HCT116 (cell line): Measurements from ENCODE around the gene MAST4. TPM values are rescaled to one million over a fixed set of nuclear protein-coding genes. Genes with fewer than 3 reads are reported as not detected.

Experiments
- ATAC-seq: fragments of 200-7000 bp; cut with Tn5 transposase; 2 replicates; pipeline ENCODE4 v1.9.1; 2020; ENCODE audit warnings: mild to moderate bottlenecking, moderate library complexity
- BruUV-seq: library from RNA; stranded (reverse); fragments of 400-500 nt; replicated peaks from 2 replicates; lab custom pipeline; 2021; lab: Mats Ljungman, UMichigan
- CTCF ChIA-PET: fragments of 300-600 bp; sonication (Branson Sonifier 250); formaldehyde crosslinking; loops from one replicate; lab custom pipeline; 2021; ENCODE audit warnings: antibody characterized with exemption; lab: Charles Lee
- POLR2A ChIA-PET: fragments of 300-600, 350-600 bp; sonication (Branson Sonifier 250); formaldehyde crosslinking; loops from one replicate; lab custom pipeline; 2021; ENCODE audit warnings: antibody characterized with exemption; lab: Charles Lee
- RAD21 ChIA-PET, 2 experiments: fragments of 300-600 bp; sonication (Branson Sonifier 250); formaldehyde crosslinking; loops; one replicate each; lab custom pipeline; 2023; ENCODE audit warnings: low total read pairs in 2 of 2; ENCODE audit not compliant: uncharacterized antibody in 2 of 2, unreplicated experiment in 2 of 2, low non-redundant PET in 1 of 2; lab: Charles Lee
- DNase-seq: peaks from one replicate; pipeline ENCODE4 v3.0.0-alpha.2; 2010; ENCODE audit warnings: low read depth, low spot score
- H2AFZ ChIP-seq: fragments of 200-600 bp; shearing (Covaris generic), sonication (generic); 2 replicates; pipeline ENCODE4 v1.6.1; 2017; ENCODE audit warnings: low read depth, mixed run types, mixed read lengths, antibody characterized with exemption, low read length; ENCODE audit not compliant: poor library complexity, severe bottlenecking
- H3K27ac ChIP-seq: 2 replicates; pipeline ENCODE4 v1.5.1; 2012; ENCODE audit warnings: low read depth, low read length
- H3K27me3 ChIP-seq: fragments of 200-600 bp; sonication (generic); 2 replicates; pipeline ENCODE4 v1.6.1; 2016; ENCODE audit warnings: mixed run types, low read length, mixed read lengths; ENCODE audit not compliant: insufficient read depth
- H3K36me3 ChIP-seq, 2 experiments: fragments of 200-500 bp in 1 of 2; fragments of 200-600 bp in 1 of 2; sonication (Bioruptor generic) in 1 of 2; sonication (generic) in 1 of 2; 2 replicates each; pipeline versions ENCODE4 v1.5.1 to v1.6.1; 2014 to 2016; ENCODE audit warnings: low read length in 2 of 2, inconsistent platforms in 1 of 2, mixed read lengths in 1 of 2, mixed run types in 1 of 2; ENCODE audit not compliant: insufficient read depth in 2 of 2, control insufficient read depth in 1 of 2
- H3K4me1 ChIP-seq, 2 experiments: fragments of 200-600 bp in 1 of 2; sonication (generic) in 1 of 2; 2 replicates each; pipeline versions ENCODE4 v1.5.1 to v1.6.1; 2012 to 2017; ENCODE audit warnings: low read length in 2 of 2, inconsistent platforms in 1 of 2, mild to moderate bottlenecking in 1 of 2, mixed read lengths in 1 of 2, mixed run types in 1 of 2, moderate library complexity in 1 of 2; ENCODE audit not compliant: insufficient read depth in 2 of 2, control insufficient read depth in 1 of 2
- H3K4me2 ChIP-seq: fragments of 200-600 bp; sonication (generic); 2 replicates; pipeline ENCODE4 v1.6.1; 2017; ENCODE audit warnings: mixed run types, low read length, mixed read lengths
- H3K4me3 ChIP-seq, 2 experiments: fragments of 200-600 bp in 1 of 2; sonication (generic) in 1 of 2; replicated peaks in 1 of 2; 2 replicates each; pipeline ENCODE4 v1.5.1; 2011 to 2016; ENCODE audit warnings: low read length in 2 of 2, control low read depth in 1 of 2, low read depth in 1 of 2, mild to moderate bottlenecking in 1 of 2, mixed read lengths in 1 of 2, mixed run types in 1 of 2
- H3K79me2 ChIP-seq: fragments of 200-600 bp; sonication (generic); 2 replicates; pipeline ENCODE4 v1.6.1; 2017; ENCODE audit warnings: mild to moderate bottlenecking, mixed run types, low read length, moderate library complexity, mixed read lengths; ENCODE audit not compliant: insufficient read depth
- H3K9ac ChIP-seq: fragments of 200-600 bp; sonication (generic); 2 replicates; pipeline ENCODE4 v1.6.1; 2016; ENCODE audit warnings: low read length, mixed read lengths
- H3K9me2 ChIP-seq: fragments of 200-600 bp; sonication (generic), shearing (Covaris generic); 2 replicates; pipeline ENCODE4 v1.6.1; 2017; ENCODE audit warnings: mixed run types, mild to moderate bottlenecking, moderate library complexity; ENCODE audit not compliant: insufficient read depth
- H3K9me3 ChIP-seq, 2 experiments: fragments of 200-500 bp in 1 of 2; fragments of 200-600 bp in 1 of 2; sonication (Bioruptor generic) in 1 of 2; sonication (generic) in 1 of 2; 2 replicates each; pipeline ENCODE4 v1.6.1; 2014 to 2017; ENCODE audit warnings: low read length in 2 of 2, mixed read lengths in 2 of 2, inconsistent platforms in 1 of 2, low read depth in 1 of 2, mild to moderate bottlenecking in 1 of 2, mixed run types in 1 of 2, moderate library complexity in 1 of 2; ENCODE audit not compliant: control insufficient read depth in 1 of 2, insufficient read depth in 1 of 2
- H4K20me1 ChIP-seq: fragments of 200-600 bp; sonication (generic), shearing (Covaris generic); 2 replicates; pipeline ENCODE4 v1.6.1; 2017; ENCODE audit warnings: mixed run types, mild to moderate bottlenecking, moderate library complexity; ENCODE audit not compliant: insufficient read depth
- CBX3 ChIP-seq: IDR thresholded peaks from 2 replicates; pipeline ENCODE4 v1.6.1; 2012; ENCODE audit warnings: low read depth
- CEBPB ChIP-seq: IDR thresholded peaks from 2 replicates; pipeline ENCODE4 v1.6.1; 2012; ENCODE audit warnings: low read depth
- EGR1 ChIP-seq: IDR thresholded peaks from 2 replicates; pipeline ENCODE4 v1.6.1; 2012; ENCODE audit warnings: low read depth
- ELF1 ChIP-seq: IDR thresholded peaks from 2 replicates; pipeline ENCODE4 v1.6.1; 2012; ENCODE audit warnings: low read depth, borderline replicate concordance
- EZH2 ChIP-seq: fragments of 200-600 bp; sonication (generic); IDR thresholded peaks from 2 replicates; pipeline ENCODE4 v1.6.1; 2017; ENCODE audit warnings: antibody characterized with exemption, mixed run types
- EZH2phosphoT487 ChIP-seq: fragments of 200-600 bp; IDR thresholded peaks from 2 replicates; pipeline ENCODE4 v1.6.1; 2018; ENCODE audit warnings: antibody characterized with exemption, borderline replicate concordance
- FOSL1 ChIP-seq: IDR thresholded peaks from 2 replicates; pipeline ENCODE4 v1.6.1; 2012; ENCODE audit warnings: low read depth
- JUND ChIP-seq: IDR thresholded peaks from 2 replicates; pipeline ENCODE4 v1.6.1; 2012
- POLR2A ChIP-seq: IDR thresholded peaks from 2 replicates; pipeline ENCODE4 v1.7.0; 2011; ENCODE audit warnings: borderline replicate concordance; ENCODE audit not compliant: insufficient read depth, insufficient read length; ENCODE audit errors: extremely low read depth
- POLR2AphosphoS5 ChIP-seq: IDR thresholded peaks from 2 replicates; pipeline ENCODE4 v1.6.1; 2011; ENCODE audit warnings: mild to moderate bottlenecking, low read depth, low read length, moderate library complexity
- RAD21 ChIP-seq: IDR thresholded peaks from 2 replicates; pipeline ENCODE4 v1.6.1; 2012; ENCODE audit warnings: low read depth, mild to moderate bottlenecking
- REST ChIP-seq: IDR thresholded peaks from 2 replicates; pipeline ENCODE4 v1.6.1; 2012; ENCODE audit warnings: low read depth
- SIN3A ChIP-seq: IDR thresholded peaks from 2 replicates; pipeline ENCODE4 v1.6.1; 2012; ENCODE audit warnings: low read depth
- SP1 ChIP-seq: IDR thresholded peaks from 2 replicates; pipeline ENCODE4 v1.6.1; 2012; ENCODE audit warnings: low read depth
- SRF ChIP-seq: IDR thresholded peaks from 2 replicates; pipeline ENCODE4 v1.6.1; 2012; ENCODE audit warnings: low read depth
- TCF7L2 ChIP-seq: IDR thresholded peaks from 2 replicates; pipeline ENCODE4 v1.7.0; 2011; ENCODE audit warnings: borderline replicate concordance, inconsistent platforms; ENCODE audit not compliant: insufficient read depth, insufficient read length; ENCODE audit errors: extremely low read depth
- ZFX ChIP-seq: fragments of 450-650 bp; IDR thresholded peaks from 2 replicates; pipeline ENCODE4 v1.6.1; 2017
- ZNF274 ChIP-seq: fragments of 200-500 bp; sonication (Bioruptor generic); IDR thresholded peaks from 2 replicates; pipeline ENCODE4 v1.6.1; 2014; ENCODE audit warnings: mild to moderate bottlenecking, low read depth, low read length, inconsistent platforms
- intact Hi-C: fragments of 100-400 bp; cut with micrococcal nuclease; formaldehyde crosslinking; loops from 2 replicates; pipeline ENCODE4 v1.10.0; 2022
- total RNA-seq: library from RNA; stranded (reverse); gene quantifications from one replicate; pipeline ENCODE4 v1.2.1, GENCODE V29; 2021; ENCODE audit not compliant: unreplicated experiment
- TF ChIP-seq, protein P1 (sequence below): IDR thresholded peaks from 2 replicates; pipeline ENCODE4 v1.6.1; 2012
- TF ChIP-seq, protein P2 (sequence below), 3 experiments: fragments of 200-600 bp in 1 of 3; sonication (generic) in 1 of 3; IDR thresholded peaks in 2 of 3; conservative IDR thresholded peaks in 1 of 3; 2 replicates each; pipeline ENCODE4 v1.5.1; 2012 to 2017; ENCODE audit warnings: low read depth in 2 of 3, low read length in 2 of 3, antibody characterized with exemption in 1 of 3, borderline replicate concordance in 1 of 3, control low read depth in 1 of 3, mild to moderate bottlenecking in 1 of 3, mixed read lengths in 1 of 3, mixed run types in 1 of 3, moderate library complexity in 1 of 3; ENCODE audit not compliant: insufficient read depth in 1 of 3

MAST4 gene
- total RNA-seq, 1 experiment from 2014 or later = 1.1 TPM

DNA sequence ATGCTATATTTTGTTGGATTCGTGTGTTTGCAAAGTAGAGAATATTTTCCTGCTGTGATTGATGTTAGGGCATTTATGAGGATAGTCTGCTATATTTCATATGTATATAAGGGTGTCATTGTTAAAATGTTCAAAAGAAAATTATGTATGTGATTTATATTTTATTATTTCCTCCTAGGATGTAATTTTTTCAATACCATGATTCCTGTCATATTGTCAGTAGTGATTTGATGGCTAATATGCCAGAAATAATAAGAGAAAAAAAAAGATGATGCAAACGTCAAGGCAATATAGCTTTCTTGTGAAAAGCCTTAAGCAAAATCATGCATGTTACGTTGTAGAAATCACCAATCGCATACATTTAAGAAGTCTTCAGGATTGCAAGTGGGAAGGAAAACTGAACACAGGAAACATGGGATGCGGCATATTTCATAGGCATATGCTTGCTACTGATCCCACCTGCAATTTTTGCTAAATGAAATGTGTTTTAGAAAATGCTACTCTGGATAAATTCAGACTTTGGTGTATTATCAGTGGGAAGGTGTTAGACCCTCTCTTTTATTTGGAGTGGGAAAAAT, 224.5 kb downstream of the MAST4 start:
- H3K9me2 ChIP-seq = no peaks in the 10 kb centered on the region
- ChIA-PET CTCF (interaction anchor here (0.9 to 1.6 kb wide), 2 partner anchors 10 to 330 kb away, joined by 3 to 12 read pairs; no protein-coding TSS in a partner anchor), RAD21 (no interaction called here), POLR2A (no interaction called here)
- DNase-seq (no peak), ATAC-seq (no peak)
- no peaks in the 10 kb centered on the region for H4K20me1 ChIP-seq
- intact Hi-C loops = no loop called here
- no peak for TF ChIP-seq JUND
- no peak for TF ChIP-seq REST
- no peak for TF ChIP-seq SRF
- TF ChIP-seq SP1 = no peak
- no peak for TF ChIP-seq RAD21
- no peak for TF ChIP-seq POLR2AphosphoS5
- TF ChIP-seq ZNF274 = no peak
- no peak for TF ChIP-seq SIN3A
- no peak for TF ChIP-seq FOSL1
- TF ChIP-seq TCF7L2 = no peak
- TF ChIP-seq EZH2 = no peak
- no peak for TF ChIP-seq EGR1
- TF ChIP-seq, protein P1, sequence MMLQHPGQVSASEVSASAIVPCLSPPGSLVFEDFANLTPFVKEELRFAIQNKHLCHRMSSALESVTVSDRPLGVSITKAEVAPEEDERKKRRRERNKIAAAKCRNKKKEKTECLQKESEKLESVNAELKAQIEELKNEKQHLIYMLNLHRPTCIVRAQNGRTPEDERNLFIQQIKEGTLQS = no peak
- TF ChIP-seq EZH2phosphoT487 = no peak
- TF ChIP-seq ZFX = no peak
- TF ChIP-seq ELF1 = no peak
- no peak for TF ChIP-seq CEBPB
- no peak for TF ChIP-seq POLR2A
- TF ChIP-seq, protein P2, sequence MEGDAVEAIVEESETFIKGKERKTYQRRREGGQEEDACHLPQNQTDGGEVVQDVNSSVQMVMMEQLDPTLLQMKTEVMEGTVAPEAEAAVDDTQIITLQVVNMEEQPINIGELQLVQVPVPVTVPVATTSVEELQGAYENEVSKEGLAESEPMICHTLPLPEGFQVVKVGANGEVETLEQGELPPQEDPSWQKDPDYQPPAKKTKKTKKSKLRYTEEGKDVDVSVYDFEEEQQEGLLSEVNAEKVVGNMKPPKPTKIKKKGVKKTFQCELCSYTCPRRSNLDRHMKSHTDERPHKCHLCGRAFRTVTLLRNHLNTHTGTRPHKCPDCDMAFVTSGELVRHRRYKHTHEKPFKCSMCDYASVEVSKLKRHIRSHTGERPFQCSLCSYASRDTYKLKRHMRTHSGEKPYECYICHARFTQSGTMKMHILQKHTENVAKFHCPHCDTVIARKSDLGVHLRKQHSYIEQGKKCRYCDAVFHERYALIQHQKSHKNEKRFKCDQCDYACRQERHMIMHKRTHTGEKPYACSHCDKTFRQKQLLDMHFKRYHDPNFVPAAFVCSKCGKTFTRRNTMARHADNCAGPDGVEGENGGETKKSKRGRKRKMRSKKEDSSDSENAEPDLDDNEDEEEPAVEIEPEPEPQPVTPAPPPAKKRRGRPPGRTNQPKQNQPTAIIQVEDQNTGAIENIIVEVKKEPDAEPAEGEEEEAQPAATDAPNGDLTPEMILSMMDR (IDR thresholded peaks at IDR 0.05 in 2 of 3, conservative IDR thresholded peaks at IDR 0.05 in 1 of 3; ENCODE audit: borderline replicate concordance in 1 of 3, insufficient read depth in 1 of 3, low read depth in 2 of 3, low read length in 2 of 3) = no peak
- TF ChIP-seq CBX3 = no peak
- H3K79me2 ChIP-seq = no peaks in the 10 kb centered on the region
- no peak overlapping the region for H3K9ac ChIP-seq
- no peaks in the 10 kb centered on the region for H3K36me3 ChIP-seq
- no peaks in the 10 kb centered on the region for H3K9me3 ChIP-seq
- H2AFZ ChIP-seq = no peak overlapping the region
- H3K4me3 ChIP-seq = no peak overlapping the region
- no peaks in the 10 kb centered on the region for H3K4me1 ChIP-seq
- no peak overlapping the region for H3K27ac ChIP-seq
- no peak overlapping the region for H3K4me2 ChIP-seq
- H3K27me3 ChIP-seq = peaks cover 26% of the 10 kb centered on the region; the same call in 1 of the 2 replicates
- BruUV-seq = no TSS peak
